ENCODE data around the gene ZFP36L1.
A peak's percentile ranks its signal among the peaks of the same experiment; 100 is the strongest.

The ZFP36L1 gene

GRCh38 chr14:68807148-68807600 is 14.3 kb upstream of the ZFP36L1 start:
- H3K27ac ChIP-seq (ENCODE audit: low read depth, low read length, severe bottlenecking): peak overlapping the region; percentile 74
- H3K4me3 ChIP-seq (ENCODE audit: extremely low read depth, insufficient read depth, low read length, poor library complexity, severe bottlenecking): no peak overlapping the region
- H3K4me1 ChIP-seq (ENCODE audit: control insufficient read depth, insufficient read depth, low read length, poor library complexity, severe bottlenecking): peaks cover 13% of the 10 kb centered on the region
- peaks cover 10% of the 10 kb centered on the region for H3K9me3 ChIP-seq (ENCODE audit: control insufficient read depth, low read length)
- H3K36me3 ChIP-seq (ENCODE audit: control insufficient read depth, insufficient read depth, low read length): no peaks in the 10 kb centered on the region
- 62 to 79% methylated on average over 8 to 10 of the region's 10 CpGs for WGBS, 2 experiments (ENCODE audit: insufficient coverage in 2 of 2)

- Histone ChIP-seq H3K4me1 (ENCODE audit: control insufficient read depth, insufficient read depth, low read length, poor library complexity, severe bottlenecking) (peaks cover 13% of the 10 kb centered on the region), H3K9me3 (ENCODE audit: control insufficient read depth, low read length) (peaks cover 11% of the 10 kb centered on the region), H3K36me3 (ENCODE audit: control insufficient read depth, insufficient read depth, low read length) (no peaks in the 10 kb centered on the region), H3K4me3 (ENCODE audit: extremely low read depth, insufficient read depth, low read length, poor library complexity, severe bottlenecking) (no peak overlapping the region), H3K27ac (ENCODE audit: low read depth, low read length, severe bottlenecking) (peak overlapping the region; percentile 74)
- WGBS, 2 experiments (ENCODE audit: insufficient coverage in 2 of 2): 100% methylated on average over 2 of the region's 4 CpGs; no CpG with 5 or more reads in 1 of the 2 experiments
These were observed 13.8 kb upstream of the ZFP36L1 start for GRCh38 chr14:68806526-68807147.

GRCh38 chr14:68805414-68805813 is 12.5 kb upstream of the ZFP36L1 start:
- Histone ChIP-seq H3K27ac (ENCODE audit: low read depth, low read length, severe bottlenecking) (no peak overlapping the region), H3K9me3 (ENCODE audit: control insufficient read depth, low read length) (peaks cover 11% of the 10 kb centered on the region), H3K36me3 (ENCODE audit: control insufficient read depth, insufficient read depth, low read length) (no peaks in the 10 kb centered on the region), H3K4me1 (ENCODE audit: control insufficient read depth, insufficient read depth, low read length, poor library complexity, severe bottlenecking) (peaks cover 13% of the 10 kb centered on the region), H3K4me3 (ENCODE audit: extremely low read depth, insufficient read depth, low read length, poor library complexity, severe bottlenecking) (no peak overlapping the region)
- 85 to 100% methylated on average over 3 of the region's 7 CpGs for WGBS, 2 experiments (ENCODE audit: insufficient coverage in 2 of 2)

GRCh38 chr14:68801631-68802030 is 8.8 kb upstream of the ZFP36L1 start:
- Histone ChIP-seq H3K4me3 (ENCODE audit: extremely low read depth, insufficient read depth, low read length, poor library complexity, severe bottlenecking) (no peak overlapping the region), H3K36me3 (ENCODE audit: control insufficient read depth, insufficient read depth, low read length) (no peaks in the 10 kb centered on the region), H3K4me1 (ENCODE audit: control insufficient read depth, insufficient read depth, low read length, poor library complexity, severe bottlenecking) (peaks cover 10% of the 10 kb centered on the region), H3K9me3 (ENCODE audit: control insufficient read depth, low read length) (peaks cover 4% of the 10 kb centered on the region), H3K27ac (ENCODE audit: low read depth, low read length, severe bottlenecking) (no peak overlapping the region)

- Histone ChIP-seq H3K4me1 (ENCODE audit: control insufficient read depth, insufficient read depth, low read length, poor library complexity, severe bottlenecking) (peaks cover 14% of the 10 kb centered on the region), H3K36me3 (ENCODE audit: control insufficient read depth, insufficient read depth, low read length) (no peaks in the 10 kb centered on the region), H3K4me3 (ENCODE audit: extremely low read depth, insufficient read depth, low read length, poor library complexity, severe bottlenecking) (no peak overlapping the region), H3K9me3 (ENCODE audit: control insufficient read depth, low read length) (peaks cover 4% of the 10 kb centered on the region), H3K27ac (ENCODE audit: low read depth, low read length, severe bottlenecking) (no peak overlapping the region)
These were observed 8.1 kb upstream of the ZFP36L1 start for GRCh38 chr14:68800953-68801352.

- peaks cover 4% of the 10 kb centered on the region for H3K9me3 ChIP-seq (ENCODE audit: control insufficient read depth, low read length)
- no peaks in the 10 kb centered on the region for H3K36me3 ChIP-seq (ENCODE audit: control insufficient read depth, insufficient read depth, low read length)
- no peak overlapping the region for H3K27ac ChIP-seq (ENCODE audit: low read depth, low read length, severe bottlenecking)
- no peak overlapping the region for H3K4me3 ChIP-seq (ENCODE audit: extremely low read depth, insufficient read depth, low read length, poor library complexity, severe bottlenecking)
- 88 to 91% methylated on average over 1 of the region's 2 CpGs for WGBS, 2 experiments (ENCODE audit: insufficient coverage in 2 of 2)
- H3K4me1 ChIP-seq (ENCODE audit: control insufficient read depth, insufficient read depth, low read length, poor library complexity, severe bottlenecking): peaks cover 14% of the 10 kb centered on the region
These were observed 7.5 kb upstream of the ZFP36L1 start for GRCh38 chr14:68800390-68800789.

- H3K36me3 ChIP-seq (ENCODE audit: control insufficient read depth, insufficient read depth, low read length): no peaks in the 10 kb centered on the region
- H3K4me3 ChIP-seq (ENCODE audit: extremely low read depth, insufficient read depth, low read length, poor library complexity, severe bottlenecking): no peak overlapping the region
These were observed 5.8 kb upstream of the ZFP36L1 start for GRCh38 chr14:68798621-68799020.

GRCh38 chr14:68797121-68797670 is 4.3 kb upstream of the ZFP36L1 start:
- 25 to 29% methylated on average over 7 of the region's 7 CpGs for WGBS, 2 experiments (ENCODE audit: insufficient coverage in 2 of 2)
- Histone ChIP-seq H3K36me3 (ENCODE audit: control insufficient read depth, insufficient read depth, low read length) (no peaks in the 10 kb centered on the region), H3K27ac (ENCODE audit: low read depth, low read length, severe bottlenecking) (peak overlapping the region; percentile 100)

More at GRCh38 chr14:68798621-68799020, 5.8 kb upstream of the ZFP36L1 start:
- Histone ChIP-seq H3K27ac (ENCODE audit: low read depth, low read length, severe bottlenecking) (no peak overlapping the region), H3K9me3 (ENCODE audit: control insufficient read depth, low read length) (peaks cover 4% of the 10 kb centered on the region), H3K4me1 (ENCODE audit: control insufficient read depth, insufficient read depth, low read length, poor library complexity, severe bottlenecking) (peaks cover 14% of the 10 kb centered on the region)

GRCh38 chr14:68796418-68797101 is 3.7 kb upstream of the ZFP36L1 start:
- peak overlapping the region; percentile 99 for H3K4me3 ChIP-seq (ENCODE audit: extremely low read depth, insufficient read depth, low read length, poor library complexity, severe bottlenecking)
- no peaks in the 10 kb centered on the region for H3K9me3 ChIP-seq (ENCODE audit: control insufficient read depth, low read length)
- WGBS, 2 experiments (ENCODE audit: insufficient coverage in 2 of 2): 33 to 72% methylated on average over 3 of the region's 5 CpGs
- H3K4me1 ChIP-seq (ENCODE audit: control insufficient read depth, insufficient read depth, low read length, poor library complexity, severe bottlenecking): peaks cover 14% of the 10 kb centered on the region
- H3K27ac ChIP-seq (ENCODE audit: low read depth, low read length, severe bottlenecking): peak overlapping the region; percentile 100
- H3K36me3 ChIP-seq (ENCODE audit: control insufficient read depth, insufficient read depth, low read length): peaks cover 3% of the 10 kb centered on the region

More at GRCh38 chr14:68797121-68797670, 4.3 kb upstream of the ZFP36L1 start:
- H3K4me3 ChIP-seq (ENCODE audit: extremely low read depth, insufficient read depth, low read length, poor library complexity, severe bottlenecking): no peak overlapping the region
- peaks cover 14% of the 10 kb centered on the region for H3K4me1 ChIP-seq (ENCODE audit: control insufficient read depth, insufficient read depth, low read length, poor library complexity, severe bottlenecking)
- H3K9me3 ChIP-seq (ENCODE audit: control insufficient read depth, low read length): peaks cover 2% of the 10 kb centered on the region

- WGBS, 2 experiments (ENCODE audit: insufficient coverage in 2 of 2): 2% methylated on average over 58 to 64 of the region's 70 CpGs
- H3K4me3 ChIP-seq (ENCODE audit: extremely low read depth, insufficient read depth, low read length, poor library complexity, severe bottlenecking): peak overlapping the region; percentile 99
- H3K9me3 ChIP-seq (ENCODE audit: control insufficient read depth, low read length): no peaks in the 10 kb centered on the region
- H3K36me3 ChIP-seq (ENCODE audit: control insufficient read depth, insufficient read depth, low read length): peaks cover 10% of the 10 kb centered on the region
- H3K27ac ChIP-seq (ENCODE audit: low read depth, low read length, severe bottlenecking): peak overlapping the region; percentile 100
- H3K4me1 ChIP-seq (ENCODE audit: control insufficient read depth, insufficient read depth, low read length, poor library complexity, severe bottlenecking): peaks cover 14% of the 10 kb centered on the region
These were observed 2.9 kb upstream of the ZFP36L1 start for GRCh38 chr14:68795597-68796417.

Data from mesodermal cell (in vitro differentiated cells).